GM18498 (cell line): ENCODE measurements around the gene NHERF2.

Experiments
- ATAC-seq: cut with Tn5 transposase; IDR thresholded peaks from one replicate; pipeline ENCODE4 v1.9.1; 2021; ENCODE audit warnings: mild to moderate bottlenecking, moderate library complexity; ENCODE audit not compliant: unreplicated experiment

Gene NHERF2

DNA sequence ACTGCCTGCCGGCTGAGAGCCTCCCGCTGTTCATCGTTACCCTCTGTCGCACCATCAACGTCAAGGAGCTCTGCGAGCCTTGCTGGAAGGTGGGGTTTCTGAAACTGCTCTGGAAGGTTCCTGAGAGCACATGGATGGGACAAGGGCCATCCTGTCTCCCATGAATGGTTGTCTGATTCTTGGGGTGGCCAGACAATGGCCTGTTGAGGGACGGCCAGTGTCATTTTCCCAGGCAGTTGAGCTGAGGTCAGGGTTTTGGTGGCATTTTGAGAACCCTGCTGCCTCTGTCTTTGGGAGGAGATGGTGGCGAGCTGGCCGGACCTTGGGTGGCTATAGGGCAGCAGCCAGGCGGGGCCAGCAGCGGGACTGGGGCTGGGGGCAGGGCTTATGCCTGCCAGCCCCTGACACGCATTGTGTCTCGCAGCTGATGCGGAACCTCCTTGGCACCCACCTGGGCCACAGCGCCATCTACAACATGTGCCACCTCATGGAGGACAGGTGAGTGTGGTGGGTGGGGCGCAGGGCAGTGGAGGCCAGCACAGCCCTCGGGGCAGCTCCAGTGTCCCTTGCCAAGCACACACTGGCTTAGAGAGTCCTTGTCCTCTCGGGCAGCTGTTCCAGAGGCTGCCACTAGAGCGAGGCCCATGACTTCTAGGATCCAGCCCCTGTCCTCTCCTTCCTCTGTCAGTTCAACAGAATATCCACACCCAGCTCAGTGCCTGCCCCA, 30.1 kb downstream of the NHERF2 start:
- ATAC-seq: no peak

GRCh38 chr16:2057438-2057837, 30.7 kb downstream of the NHERF2 start:
- ATAC-seq: no peak

DNA sequence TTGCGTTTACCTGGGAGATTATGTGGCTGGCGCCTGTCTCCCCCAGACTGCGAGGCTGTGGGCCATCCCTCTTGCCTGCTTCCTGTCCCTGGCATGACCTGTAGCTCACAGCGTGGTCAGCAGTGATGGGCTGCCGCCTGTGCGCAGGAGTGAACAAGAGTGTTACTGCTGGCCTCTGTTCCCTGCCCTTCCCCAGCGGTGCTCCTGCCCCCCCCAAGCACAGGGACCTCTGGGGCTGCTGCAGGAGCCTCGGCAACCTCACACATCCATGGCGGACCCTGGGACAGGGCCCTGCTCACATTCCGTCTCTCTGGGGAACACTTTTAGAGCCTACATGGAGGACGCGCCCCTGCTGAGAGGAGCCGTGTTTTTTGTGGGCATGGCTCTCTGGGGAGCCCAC, 31.7 kb downstream of the NHERF2 start:
- no peak for ATAC-seq

DNA sequence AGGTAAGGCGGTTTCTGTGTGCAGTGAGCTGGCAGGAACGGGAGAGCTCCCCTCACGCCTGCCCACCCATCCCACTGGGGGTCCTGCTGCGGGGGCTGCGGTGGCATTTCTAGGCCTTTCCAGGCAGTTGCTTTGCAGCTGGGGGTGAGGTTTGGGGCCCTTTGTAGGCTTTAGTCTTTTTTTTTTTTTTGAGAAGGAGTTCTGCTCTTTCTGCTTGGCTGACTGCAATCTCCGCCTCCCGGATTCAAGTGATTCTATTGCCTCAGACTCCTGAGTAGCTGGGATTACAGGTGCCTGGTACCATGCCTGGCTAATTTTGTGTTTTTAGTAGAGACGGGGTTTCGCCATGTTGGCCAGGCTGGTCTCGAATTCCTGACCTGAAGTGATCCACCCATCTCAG, 32.2 kb downstream of the NHERF2 start:
- no peak for ATAC-seq

DNA sequence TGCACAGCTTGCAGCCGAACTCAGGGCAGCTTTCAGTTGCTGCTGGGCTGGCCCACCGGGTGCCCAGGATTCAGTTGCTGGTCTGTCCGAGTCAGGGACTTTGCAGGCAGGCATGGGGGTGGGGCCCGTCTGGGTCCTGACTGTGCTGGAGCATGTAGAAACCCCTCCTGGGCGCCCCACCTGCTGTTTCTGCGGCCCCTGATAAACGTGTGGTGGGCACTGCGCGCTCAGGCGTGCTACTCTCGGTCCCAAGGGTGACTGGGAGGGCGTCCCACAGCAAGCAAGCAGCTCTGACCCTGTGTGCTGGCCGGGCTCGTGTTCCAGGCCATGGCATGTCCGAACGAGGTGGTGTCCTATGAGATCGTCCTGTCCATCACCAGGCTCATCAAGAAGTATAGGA, 33.6 kb downstream of the NHERF2 start:
- ATAC-seq: no peak

GRCh38 chr16:2061023-2061422, 34.3 kb downstream of the NHERF2 start:
- ATAC-seq: no peak

GRCh38 chr16:2061526-2061925, 34.8 kb downstream of the NHERF2 start:
- ATAC-seq: no peak

- no peak for ATAC-seq
Observed at GRCh38 chr16:2062801-2063200, 36.1 kb downstream of the NHERF2 start.

GRCh38 chr16:2063861-2064260, 37.2 kb downstream of the NHERF2 start:
- no peak for ATAC-seq

- no peak for ATAC-seq
Observed at GRCh38 chr16:2064368-2064945, 37.8 kb downstream of the NHERF2 start.

- ATAC-seq: no peak
Observed at GRCh38 chr16:2066139-2066538, 39.4 kb downstream of the NHERF2 start.

DNA sequence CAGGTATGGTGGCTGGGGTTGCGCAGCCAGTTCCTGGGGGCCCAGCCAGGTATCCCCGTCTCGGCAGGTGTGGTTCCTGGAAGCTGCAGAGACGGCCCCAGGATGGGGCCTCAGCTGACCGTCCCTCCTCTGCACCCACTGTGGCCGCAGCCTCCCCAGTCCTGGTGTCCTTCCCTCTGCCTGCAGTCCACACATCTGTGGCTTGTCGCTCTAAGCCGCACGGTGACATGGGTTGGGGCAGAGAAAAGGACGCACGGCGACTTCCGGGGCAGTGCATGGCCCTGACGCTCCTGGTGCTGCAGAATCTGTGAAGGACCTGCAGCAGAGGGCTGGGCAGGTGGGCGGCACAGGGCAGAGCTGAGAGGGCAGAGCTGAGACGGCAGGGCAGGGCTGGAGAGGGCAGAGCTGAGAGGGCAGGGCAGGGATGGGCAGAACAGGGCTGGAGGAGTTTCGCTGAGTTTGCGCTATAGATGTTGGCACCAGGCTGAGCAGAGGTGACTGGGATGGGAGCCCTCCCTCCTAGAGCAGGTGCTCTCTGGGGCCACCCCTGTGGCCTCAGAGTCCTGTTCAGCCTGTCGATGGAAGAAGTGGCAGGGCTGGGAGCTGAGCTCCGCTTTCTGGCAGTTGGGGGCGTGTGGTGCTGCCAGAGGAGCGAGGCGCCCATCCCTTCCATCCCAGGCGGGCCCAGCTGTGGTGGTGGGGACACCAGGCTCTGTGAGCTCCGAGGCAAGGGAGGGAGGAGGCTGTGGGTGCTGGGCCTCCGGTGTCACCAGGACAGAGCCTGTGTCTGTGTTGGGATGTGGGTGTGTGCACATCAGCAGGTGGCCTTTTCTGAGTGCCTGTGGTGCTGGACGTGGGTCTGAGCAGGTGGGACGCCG, 44.1 kb downstream of the NHERF2 start:
- ATAC-seq: no peak

GRCh38 chr16:2071454-2072202, 44.9 kb downstream of the NHERF2 start:
- ATAC-seq: no peak

GRCh38 chr16:2072926-2073325, 46.2 kb downstream of the NHERF2 start:
- ATAC-seq: no peak

GRCh38 chr16:2074071-2074470, 47.4 kb downstream of the NHERF2 start:
- ATAC-seq: no peak

DNA sequence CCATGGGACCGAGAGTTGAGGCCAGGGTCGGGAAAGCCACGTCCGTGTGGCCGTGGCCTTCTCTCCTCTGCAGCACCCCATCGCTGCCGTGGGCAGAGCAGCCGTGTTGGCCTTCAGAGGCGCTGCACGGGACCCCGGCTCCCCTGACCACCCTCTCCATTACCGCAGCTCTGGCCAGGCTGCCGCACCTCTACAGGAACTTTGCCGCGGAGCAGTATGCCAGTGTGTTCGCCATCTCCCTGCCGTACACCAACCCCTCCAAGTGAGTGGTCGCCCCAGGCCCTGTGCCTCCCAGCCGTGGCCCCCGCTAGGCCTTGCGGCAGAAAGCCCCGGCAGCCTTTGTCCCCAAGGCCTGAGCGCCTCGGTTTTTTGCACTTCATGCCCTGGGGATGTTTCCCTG, 48.9 kb downstream of the NHERF2 start:
- no peak for ATAC-seq

GRCh38 chr16:2076072-2076865, 49.6 kb downstream of the NHERF2 start:
- ATAC-seq: no peak

GRCh38 chr16:2077016-2077415, 50.3 kb downstream of the NHERF2 start:
- ATAC-seq: no peak

GRCh38 chr16:2077696-2078095, 51.0 kb downstream of the NHERF2 start:
- ATAC-seq: no peak

DNA sequence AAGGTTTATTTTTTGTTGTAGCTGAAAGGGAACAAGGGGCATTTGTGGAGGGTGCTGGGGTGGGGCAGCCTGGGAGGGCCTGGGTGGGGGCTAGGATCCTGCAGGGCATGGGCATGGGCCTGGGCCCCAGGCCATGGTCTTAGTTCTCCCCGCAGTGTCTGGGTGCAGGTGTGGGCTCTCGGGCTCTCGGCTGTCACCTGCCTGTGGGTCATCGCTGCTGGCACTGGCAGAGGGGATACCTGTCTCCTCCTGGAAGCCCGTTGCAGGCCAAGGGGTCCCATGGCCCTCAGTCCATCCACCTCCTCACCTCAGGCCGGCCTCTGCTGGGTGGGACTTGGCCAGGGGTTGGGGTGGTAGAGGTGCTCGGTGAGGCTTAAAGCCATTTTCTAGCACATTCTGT, 51.4 kb downstream of the NHERF2 start:
- ATAC-seq: no peak
